MM.1S (cell line): ENCODE data around the gene SPDYE4.

Experiments
- EZH2phosphoT487 ChIP-seq: fragments of 300-600 bp; sonication (generic); IDR thresholded peaks from 2 replicates; pipeline ENCODE4 v1.6.1; 2018; ENCODE audit warnings: antibody characterized with exemption, low read length
- TF ChIP-seq, protein P1 (sequence below): fragments of 300-600 bp; sonication (generic); IDR thresholded peaks from 2 replicates; pipeline ENCODE4 v1.5.1; 2016; ENCODE audit warnings: antibody characterized with exemption, low read length, mixed read lengths

DNA sequence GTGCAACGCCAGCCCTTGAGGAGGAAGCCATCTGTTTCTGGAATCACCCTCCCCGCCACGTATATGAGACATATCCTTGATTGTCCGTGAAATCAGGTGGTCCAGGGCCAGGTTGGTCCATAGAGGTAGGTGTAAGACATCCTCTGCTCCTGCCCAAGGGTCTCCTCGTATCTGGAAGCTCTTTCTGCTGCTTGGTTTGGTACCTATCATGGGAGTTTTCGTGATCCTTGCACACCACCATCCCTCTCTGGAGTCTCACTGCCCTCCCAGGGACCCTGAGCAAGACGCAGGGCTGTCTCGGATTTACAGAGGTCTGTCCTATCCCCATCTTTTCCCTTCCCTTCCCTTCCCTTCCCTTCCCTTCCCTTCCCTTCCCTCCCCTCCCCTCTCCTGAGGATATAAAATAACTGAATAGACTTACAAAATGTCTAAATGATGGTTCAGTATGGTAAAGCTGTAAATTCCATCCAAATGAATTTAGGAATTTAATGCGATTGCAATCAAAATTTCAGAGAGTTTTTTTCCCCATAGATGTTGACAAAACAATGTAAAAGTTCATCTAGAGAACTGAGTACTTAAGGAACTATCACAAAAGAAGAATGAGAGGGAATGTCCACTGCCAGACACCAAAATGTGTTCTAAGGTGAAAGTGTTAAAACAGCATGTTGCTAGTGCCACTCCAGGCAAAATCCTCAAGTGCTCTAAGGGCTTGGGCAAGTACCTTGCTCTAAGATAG is 11.7 kb downstream of the SPDYE4 start:
- no peak for TF ChIP-seq EZH2phosphoT487
- TF ChIP-seq, protein P1, sequence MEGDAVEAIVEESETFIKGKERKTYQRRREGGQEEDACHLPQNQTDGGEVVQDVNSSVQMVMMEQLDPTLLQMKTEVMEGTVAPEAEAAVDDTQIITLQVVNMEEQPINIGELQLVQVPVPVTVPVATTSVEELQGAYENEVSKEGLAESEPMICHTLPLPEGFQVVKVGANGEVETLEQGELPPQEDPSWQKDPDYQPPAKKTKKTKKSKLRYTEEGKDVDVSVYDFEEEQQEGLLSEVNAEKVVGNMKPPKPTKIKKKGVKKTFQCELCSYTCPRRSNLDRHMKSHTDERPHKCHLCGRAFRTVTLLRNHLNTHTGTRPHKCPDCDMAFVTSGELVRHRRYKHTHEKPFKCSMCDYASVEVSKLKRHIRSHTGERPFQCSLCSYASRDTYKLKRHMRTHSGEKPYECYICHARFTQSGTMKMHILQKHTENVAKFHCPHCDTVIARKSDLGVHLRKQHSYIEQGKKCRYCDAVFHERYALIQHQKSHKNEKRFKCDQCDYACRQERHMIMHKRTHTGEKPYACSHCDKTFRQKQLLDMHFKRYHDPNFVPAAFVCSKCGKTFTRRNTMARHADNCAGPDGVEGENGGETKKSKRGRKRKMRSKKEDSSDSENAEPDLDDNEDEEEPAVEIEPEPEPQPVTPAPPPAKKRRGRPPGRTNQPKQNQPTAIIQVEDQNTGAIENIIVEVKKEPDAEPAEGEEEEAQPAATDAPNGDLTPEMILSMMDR, result no peak
